GM18526 (cell line): Measurements from ENCODE around the gene NPHS2.

Experiments used
- POLR2A ChIP-seq: IDR thresholded peaks from 3 replicates; pipeline ENCODE4 v1.6.1; 2011; ENCODE audit not compliant: insufficient read length; ENCODE audit errors: extremely low read depth

The NPHS2 gene

DNA sequence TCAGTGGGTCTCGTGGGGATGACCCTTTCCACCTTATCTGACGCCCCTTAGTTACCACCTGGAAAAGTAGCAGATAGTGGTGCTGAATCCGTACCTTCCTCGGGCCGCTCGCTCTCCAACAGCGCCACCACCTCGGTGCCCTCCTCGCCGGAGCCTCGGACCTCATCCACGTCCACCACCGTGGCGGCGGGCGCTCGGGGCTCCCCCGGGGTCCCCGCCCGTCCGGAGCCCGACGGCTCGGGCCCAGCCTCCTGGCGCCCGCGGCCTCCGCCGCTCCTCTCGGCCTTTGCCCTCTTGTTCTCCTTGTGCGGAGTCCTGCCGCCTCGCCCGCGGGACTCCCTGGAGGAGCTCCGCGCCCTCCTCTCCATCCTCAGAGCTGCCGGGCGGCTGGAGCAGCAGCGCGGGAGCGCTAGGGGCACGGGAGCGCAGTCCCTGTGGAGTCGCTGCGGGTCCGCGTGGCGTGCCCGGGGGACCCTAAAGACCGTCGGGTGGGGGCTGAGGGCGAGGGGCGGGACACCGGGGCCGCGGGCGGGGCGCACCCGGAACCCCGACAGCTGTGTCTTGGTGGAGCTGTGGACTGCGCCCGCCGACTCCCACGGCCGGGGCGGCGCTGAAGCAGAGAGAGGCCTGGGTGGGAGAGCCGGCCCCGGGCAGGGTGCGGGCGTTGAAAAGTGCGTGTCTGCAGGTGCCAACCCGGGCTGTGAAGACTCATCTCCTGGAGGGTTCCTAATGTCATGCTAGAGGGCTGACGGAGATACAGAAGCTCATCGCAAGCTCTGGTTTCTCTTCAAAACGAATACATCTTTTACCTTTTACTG is at the start of gene NPHS2:
NPHS2 (minus strand) TSS at position 452 of the 818 bp plus-strand sequence; CDS start at position 368, 84 bp downstream.
- no peak for TF ChIP-seq POLR2A

DNA sequence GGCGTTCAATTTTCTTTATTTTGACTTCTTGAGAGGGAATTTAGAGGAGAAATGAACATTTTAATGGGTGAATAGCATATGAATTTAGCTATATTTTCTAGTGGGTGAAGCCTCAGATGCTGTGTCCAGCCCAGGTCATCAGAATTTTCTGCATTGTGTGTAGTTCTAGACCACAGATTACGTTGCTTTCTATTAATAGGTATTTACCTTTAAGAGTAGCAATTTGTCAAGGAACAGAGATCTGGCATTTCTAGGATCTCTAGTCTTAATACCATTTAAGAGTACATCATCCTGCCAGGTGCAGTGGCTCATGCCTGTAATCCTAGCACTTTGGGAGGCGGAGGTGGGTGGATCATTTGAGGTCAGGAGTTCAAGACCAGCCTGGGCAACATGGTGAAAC is 36.6 kb upstream of the NPHS2 start:
- no peak for TF ChIP-seq POLR2A

DNA sequence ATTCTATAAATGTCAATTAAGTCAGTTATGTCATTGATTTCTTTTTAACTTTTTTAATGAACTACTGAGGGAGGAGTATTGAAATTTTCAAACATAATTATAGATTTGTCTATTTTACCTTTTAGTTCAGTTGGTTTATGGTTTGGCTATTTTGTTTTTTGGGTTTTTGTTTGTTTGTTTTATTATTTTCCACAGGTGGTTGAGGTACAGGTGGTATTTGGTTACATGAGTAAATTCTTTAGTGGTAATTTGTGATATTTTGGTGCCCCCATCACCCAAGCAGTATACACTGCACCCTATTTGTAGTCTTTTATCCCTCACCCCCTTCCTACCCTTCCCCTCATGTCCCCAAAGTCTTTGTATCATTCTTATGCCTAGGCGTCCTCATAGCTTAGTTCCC is 25.3 kb upstream of the NPHS2 start:
- no peak for TF ChIP-seq POLR2A

DNA sequence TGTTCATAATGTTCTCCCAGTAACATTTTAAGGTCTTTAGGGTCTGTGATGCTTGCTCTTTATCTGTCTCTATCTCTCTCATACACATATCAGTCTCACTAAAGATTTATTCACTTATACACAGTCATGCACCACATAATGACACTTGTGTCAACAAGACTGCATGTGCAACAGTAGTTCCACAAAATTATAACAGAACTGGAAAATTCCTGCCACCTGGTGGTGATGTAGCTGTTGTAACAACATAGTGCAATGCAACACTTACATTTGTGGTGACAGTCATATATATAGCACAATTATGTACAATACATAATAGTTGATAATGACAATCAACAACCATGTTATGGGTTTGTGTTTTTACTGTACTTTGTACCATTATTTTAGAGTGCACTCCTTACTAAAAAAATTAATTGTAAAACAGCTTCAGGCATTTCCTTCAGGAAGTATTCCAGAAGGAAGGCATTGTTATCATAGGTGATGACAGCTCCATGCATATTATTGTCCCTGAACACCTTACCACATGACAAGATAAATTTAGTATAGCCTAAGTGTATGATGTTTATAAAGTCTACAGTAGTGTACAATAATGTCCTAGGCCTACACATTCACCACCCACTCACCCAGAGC is 24.0 kb upstream of the NPHS2 start:
- no peak for TF ChIP-seq POLR2A

DNA sequence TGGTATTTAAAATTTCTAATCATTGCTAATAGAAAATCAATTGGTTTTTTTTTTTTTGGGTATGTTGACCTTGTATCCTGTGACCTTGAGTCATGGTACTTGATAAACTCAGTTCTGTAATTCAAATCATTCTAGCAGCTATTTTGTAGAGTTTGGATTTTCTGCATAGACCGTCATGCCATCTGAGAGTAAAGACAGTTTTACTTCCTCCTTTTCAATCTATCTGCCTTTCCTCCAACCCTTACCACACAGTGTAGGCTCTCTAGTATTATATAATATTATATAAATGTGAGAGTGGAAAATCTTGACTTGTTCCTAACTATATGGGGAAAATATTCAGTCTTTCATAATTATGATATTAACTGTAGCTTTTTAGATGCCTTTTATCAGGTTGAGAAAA is 22.9 kb upstream of the NPHS2 start:
- no peak for TF ChIP-seq POLR2A

DNA sequence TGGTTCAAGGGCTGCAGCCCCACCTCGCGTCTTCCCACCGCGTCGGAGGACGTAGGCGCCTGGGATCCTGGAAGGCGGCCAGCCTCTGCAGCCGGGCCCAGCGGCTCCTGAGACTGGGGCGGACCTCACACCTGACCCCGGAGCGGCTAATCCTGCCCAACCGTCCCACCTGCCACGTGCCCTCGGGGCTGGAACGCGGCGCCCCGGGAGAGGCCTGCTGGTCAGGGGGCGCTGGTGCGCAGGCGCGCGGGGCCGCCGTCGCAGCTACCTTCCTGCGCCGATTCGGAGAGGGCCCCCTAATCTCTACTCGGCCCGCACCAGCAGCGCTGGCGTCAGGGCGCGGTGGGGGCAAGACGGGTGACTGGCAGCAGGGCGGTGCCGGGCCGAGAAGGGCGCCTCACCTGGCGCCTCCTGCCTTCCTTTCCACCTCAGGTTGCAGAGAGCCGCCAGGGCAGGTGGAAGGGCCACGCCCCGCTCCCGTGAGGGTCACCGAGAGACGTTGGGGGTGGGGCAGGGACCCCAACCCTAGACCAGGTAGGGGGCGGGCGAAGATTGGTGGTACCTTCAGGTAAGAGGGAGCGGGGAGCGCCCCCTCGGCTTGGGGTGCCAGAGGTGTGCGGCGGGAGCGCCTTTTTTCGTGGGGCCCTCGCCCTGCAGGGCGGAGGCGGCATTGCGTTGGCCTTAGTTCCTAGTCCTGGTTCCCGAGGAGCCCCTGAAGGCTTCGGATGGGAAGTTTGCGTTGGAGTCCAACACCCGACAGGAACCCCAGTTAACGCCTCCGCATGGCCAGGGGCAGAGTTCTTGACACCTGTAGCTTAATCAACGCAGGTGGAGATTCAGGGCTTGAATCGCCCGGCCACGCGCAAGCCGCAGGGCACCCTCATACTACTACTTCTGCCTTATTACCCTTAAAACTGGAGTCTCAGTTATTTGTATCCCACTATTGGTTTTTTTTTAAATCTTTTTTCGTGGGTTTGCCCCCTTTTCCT is 16.1 kb upstream of the NPHS2 start, which contains the start of gene TDRD5:
TDRD5 (plus strand) TSS at position 241 of the 989 bp plus-strand sequence. CDS start 784 bp downstream, outside the sequence.
- no peak for TF ChIP-seq POLR2A

DNA sequence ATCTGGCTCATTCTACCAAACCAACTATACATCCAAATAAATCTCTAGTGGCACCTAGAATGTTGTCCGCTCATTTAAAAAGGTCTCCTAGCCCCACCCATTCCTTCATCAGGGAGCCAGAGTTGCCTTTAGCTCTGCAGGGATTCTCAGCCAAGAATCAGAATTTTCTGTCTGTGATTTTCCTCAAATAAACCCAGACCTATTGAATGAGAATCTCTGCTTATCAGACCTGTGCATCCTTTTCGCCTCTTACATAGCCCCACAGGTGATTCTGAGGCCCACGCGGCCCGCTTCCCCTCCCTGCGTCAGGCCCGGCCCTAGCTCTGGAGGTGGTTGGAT is 15.5 kb upstream of the NPHS2 start:
- TF ChIP-seq POLR2A: no peak

DNA sequence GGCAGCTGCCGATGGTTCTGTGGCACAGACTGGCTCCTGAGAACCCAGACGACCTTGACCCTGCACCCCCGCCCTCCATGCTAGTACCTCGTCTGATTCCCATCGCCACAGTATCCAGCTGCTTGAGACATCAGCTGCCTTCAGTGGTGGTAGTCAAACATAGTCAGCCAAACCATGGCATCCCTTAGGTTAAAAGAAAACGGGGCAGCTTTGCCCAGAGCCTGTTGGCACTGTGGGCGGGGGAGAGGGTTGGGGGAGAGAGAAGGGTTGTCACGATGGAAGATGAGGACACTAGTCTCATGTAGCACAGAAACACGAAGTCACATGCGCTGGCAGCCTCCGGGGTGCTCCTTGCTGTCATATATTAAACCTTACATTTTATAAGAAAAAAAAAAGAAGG is 14.9 kb upstream of the NPHS2 start:
- TF ChIP-seq POLR2A: no peak

DNA sequence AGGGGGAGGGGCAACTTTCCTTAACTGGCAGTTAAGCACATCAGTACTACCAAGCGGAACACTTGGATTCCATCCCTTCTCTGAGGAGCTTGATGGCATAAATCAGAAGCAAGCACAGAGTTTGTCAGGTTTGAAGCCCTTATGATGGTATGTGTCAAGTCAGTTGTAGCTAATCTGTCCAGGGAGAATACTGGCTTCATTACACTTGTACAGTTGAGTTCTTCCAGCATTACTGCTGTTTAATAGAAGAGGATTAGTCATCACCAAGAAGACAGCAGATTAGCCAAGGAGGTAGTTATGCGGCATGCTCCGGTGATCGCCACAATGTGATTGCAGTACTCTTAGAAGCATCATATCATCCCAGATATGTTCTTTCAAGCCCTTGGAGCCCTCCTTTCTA is 13.8 kb upstream of the NPHS2 start:
- no peak for TF ChIP-seq POLR2A

DNA sequence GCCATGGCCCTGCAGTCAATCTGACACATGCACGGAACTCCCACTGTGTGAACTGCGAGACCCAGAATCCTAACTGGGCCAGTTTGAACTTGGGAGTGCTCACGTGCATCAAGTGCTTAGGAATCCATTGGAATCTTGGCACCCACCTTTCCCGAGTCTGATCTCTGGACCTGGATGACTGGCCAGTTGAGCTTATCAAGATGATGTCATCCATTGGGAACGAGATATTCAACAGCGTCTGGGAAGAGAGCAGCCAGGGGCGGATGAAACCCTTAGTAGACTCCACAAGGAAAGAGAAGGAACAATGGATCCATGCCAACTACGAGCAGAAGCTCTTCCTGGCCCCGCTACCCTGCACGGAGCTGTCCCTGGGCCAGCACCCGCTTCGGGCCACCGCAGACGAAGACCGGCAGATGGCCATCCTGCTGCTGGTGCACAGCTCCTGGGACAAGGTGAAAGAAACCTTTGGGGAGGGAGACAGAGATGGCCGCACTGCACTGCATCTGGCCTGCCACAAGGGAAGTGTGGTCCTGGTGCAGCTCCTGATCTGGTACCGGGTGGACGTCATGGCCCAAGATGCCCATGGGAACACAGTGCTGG is 12.8 kb upstream of the NPHS2 start:
- no peak for TF ChIP-seq POLR2A

DNA sequence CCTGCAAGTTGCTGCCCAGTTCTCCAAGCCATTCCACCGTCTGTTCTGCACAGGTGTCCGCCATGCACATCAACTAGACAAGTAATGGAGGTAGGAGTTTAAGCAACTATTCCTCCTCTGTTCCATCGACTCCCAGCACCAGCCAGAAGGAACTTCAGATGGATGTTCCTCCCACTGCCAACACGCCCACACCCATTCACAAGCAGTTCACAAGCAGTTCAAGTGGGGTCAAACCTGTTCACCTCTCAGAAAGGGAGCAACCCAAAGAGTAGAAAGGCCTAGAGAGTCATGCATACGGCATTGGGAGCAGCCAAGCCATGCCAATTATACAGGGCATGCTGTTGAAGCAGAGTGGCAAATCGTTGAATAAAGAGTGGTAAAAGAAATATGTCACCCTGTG is 11.6 kb upstream of the NPHS2 start:
- no peak for TF ChIP-seq POLR2A

DNA sequence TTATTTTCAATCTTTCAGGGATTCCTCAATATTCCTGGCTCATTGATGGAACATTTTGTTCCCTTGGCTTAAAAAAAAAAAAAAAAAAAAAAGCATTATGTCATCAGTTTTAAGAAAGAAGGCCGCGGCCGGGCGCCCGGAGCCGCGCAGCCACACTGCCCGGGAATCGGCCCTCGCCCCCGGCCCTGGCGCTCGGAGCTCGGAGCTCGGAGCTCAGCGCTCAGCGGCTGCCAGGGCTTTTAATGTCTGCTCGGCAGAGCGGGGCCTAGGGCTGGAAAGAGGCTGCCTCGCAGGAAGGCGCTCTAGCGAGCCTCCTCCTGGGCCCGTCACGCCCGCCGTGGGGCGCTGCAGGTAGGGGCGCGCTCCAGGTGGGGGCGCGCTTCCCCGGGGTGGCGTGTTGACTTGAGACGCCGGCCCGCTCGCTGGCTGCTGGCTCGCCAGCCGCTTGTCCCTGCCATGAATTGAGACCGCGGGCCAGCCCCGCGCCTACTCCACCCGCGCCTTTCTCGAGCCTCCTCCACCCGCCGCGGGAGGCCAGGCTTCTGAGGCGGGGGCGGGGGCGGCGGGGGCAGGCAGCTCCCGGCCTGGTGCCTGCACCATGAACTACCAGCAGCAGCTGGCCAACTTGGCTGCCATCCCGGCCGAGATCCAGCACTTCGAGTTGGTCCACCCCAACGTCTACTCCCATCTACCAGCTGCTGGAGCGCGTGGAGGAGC is 10.5 kb upstream of the NPHS2 start:
- no peak for TF ChIP-seq POLR2A

DNA sequence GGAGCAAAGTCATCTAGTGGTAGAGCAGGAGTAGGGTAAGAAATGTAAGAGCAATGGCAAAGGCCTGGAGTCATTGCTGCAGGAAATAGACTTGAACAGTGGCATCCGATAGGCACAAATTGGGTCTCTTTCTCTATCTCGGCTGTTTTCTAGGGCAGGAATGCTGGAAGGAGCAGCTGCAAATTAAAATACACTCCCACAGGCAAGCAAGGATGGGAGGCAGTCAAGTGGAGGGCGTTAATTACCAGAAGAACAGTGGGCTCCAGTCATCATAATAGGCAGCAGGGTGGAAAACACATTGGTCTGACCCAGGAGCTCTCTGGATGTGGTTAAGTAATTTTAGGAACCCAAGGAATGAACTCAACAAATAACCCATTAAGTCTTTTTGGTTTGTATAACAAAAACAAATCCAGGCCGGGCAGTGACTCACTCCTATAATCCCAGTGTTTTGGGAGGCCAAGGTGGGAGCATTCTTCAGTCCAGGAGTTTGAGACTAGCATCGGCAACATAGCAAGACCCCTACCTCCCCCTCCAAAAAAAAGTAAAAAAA is 8.1 kb upstream of the NPHS2 start:
- TF ChIP-seq POLR2A: no peak

DNA sequence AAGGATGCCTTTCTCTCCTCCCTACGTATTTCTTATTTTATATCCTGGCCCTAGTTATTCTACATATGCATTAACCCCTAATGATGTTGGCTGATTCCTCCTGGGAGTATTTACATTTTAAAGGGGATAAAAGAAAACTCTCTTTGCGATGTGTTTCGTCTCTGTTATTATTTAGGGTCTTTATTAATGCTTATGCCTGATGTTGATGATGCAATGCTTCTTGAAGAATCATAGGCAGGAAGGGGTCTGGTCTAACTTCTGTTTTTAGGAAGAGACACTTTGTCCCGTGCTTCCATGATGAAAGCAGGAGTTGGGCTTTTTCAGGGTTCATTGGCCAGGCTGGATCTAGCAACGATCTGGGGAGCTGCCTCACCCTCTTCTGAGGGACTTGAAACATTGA is 761 bp upstream of the NPHS2 start:
- no peak for TF ChIP-seq POLR2A
